ENCODE measurements around the gene RAB4B.
"Not testable (repeated sequence)": the region's sequence is repeated elsewhere in the genome, so short reads cannot be mapped to it uniquely, and the experiment has no call there.

Gene RAB4B, protein sequence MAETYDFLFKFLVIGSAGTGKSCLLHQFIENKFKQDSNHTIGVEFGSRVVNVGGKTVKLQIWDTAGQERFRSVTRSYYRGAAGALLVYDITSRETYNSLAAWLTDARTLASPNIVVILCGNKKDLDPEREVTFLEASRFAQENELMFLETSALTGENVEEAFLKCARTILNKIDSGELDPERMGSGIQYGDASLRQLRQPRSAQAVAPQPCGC

DNA sequence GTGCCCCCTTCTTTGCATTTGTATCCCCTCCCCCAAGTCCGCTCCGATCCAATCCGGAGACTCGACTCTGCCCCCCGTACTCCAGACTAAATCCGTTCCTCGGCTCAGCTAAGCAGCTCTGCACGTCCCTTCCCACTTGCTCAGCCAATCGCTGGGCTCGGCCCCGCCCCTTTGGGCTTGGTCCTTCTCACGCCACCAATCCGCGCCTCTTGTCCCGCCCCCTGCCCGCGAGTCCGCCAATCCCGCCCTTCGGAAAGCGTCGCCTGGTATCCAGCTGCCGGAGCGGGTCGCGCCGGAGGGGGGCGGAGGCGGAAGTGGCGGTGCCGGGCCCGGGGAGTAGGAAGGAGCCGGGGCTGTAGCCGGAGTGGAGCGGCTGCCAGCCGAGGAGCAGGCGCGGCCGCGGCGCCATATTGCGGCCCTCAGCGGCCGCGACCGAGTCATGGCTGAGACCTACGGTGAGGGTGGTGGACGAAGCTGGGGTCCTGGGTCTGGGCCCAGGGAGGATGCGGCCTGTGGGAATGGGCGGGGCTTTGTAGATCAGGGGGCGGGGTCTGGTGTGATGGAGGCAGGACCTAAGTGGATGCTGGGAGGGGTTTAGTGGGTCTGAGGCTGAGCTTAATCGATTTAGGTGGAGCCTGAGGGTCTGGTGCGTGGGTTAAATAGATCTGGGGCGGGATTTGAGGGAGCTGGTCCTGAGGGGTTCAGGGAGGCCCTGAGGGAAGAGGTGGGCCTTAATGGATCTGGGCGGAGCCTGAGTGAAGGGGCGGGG, at the start of gene RAB4B:
Gene RAB4B, plus strand, starts transcription at position 311 of the 769 bp plus-strand sequence. Its CDS starts 129 bp downstream, at position 440.
- DNase-seq (ENCODE audit: low read depth in 3 of 3) = peak; percentile 99 to 100 (median 100)

DNA sequence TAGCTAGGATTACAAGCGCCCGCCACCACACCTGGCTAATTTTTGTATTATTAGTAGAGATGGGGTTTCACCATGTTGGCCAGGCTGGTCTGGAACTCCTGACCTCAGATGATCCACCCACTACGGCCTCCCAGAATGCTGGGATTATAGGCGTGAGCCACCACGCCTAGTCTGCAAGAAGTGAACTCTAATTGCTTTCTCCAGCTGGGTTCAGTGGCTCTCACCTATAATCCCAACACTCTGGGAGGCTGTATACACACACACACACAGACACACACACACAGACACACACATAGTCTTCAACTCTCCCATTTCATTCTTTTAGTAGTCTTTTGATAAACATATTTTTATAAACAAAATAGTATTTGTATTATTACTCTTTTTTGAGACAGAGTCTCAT, 48.0 kb upstream of the RAB4B start:
- not testable (repeated sequence) for DNase-seq (ENCODE audit: low read depth in 3 of 3)

DNA sequence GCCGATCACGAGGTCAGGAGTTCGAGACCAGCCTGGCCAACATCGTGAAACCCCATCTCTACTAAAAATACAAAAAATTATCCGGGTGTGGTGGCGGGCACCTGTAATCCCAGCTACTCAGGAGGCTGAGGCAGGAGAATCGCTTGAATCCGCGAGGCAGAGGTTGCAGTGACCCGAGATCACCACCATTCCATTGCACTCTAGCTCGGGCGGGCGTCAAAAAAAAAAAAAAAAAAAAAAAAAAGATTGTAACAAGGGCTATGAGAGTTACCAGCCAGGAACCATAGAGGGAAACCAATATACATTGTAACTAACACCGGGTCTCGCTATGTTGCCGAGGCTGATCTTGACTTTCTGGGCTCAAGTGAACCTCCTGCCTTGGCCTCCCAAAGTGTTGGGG, 45.7 kb upstream of the RAB4B start:
- DNase-seq (ENCODE audit: low read depth in 3 of 3) = not testable (repeated sequence)

DNA sequence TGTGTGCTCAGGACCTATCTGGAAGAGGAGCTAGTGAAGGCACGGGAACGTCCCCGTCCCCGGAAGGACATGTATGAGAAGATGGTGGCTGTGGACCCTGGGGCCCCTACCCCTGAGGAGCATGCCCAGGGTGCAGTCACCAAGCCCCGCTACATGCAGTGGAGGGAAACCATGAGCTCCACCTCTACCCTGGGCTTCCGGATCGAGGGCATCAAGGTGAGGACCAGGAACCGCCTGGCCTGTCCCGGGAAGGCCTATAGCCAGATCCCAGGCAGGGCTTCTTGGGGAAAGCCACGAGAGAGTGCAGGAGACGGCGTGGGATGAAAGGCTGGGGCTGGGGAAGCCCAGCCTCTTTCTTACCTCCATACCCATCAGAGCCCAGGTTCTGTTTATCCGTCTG, 44.9 kb upstream of the RAB4B start:
- DNase-seq (ENCODE audit: low read depth in 3 of 3) = no peak

DNA sequence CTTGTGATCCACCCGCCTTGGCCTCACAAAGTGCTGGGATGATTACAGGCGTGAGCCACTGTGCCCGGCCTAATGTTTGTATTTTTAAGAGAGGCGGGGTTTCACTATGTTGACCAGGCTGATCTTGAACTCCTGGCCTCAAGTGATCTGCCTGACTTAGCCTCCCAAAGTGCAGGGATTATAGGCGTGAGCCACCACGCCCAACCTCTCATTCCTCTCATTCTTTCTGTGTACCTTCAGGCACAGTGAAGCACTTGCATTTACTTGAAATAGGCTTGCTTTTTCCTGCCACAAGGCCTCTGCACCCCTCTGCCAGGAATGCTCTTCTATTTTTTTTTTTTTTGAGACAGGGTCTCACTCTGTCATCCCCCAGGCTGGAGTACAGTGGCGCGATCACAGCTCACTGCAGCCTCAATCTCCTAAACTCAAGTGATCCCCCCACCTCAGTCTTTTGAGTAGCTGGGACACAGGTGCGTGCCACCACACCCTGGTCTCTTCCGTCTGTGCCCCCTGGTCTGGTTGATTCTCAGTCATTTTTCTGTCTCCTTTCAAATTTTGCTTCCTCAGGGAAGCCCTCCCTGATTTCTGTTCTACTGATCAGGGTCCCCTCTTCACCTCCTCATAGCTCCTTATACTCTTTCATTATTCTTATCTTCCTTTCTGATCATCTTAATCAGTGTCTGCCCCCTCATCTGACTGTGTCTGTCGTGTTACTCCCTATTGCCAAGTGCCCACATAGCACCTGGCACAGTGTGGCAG, 42.9 kb upstream of the RAB4B start:
- no peak for DNase-seq (ENCODE audit: low read depth in 3 of 3)

DNA sequence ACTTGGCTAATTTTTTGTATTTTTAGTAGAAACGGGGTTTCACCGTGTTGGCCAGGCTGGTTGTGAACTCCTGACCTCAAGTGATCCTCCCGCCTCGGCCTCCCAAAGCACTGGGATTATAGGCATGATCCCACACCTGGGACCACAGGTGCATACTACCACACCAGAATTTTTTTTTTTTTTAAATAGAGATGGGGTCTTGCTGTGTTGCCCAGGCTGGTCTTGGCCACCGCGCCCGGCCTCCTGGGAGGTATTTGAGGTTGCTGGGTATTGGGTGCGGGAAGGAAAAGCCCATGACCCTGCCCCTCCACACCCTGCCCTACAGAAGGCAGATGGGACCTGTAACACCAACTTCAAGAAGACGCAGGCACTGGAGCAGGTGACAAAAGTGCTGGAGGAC, 41.4 kb upstream of the RAB4B start:
- no peak for DNase-seq (ENCODE audit: low read depth in 3 of 3)

DNA sequence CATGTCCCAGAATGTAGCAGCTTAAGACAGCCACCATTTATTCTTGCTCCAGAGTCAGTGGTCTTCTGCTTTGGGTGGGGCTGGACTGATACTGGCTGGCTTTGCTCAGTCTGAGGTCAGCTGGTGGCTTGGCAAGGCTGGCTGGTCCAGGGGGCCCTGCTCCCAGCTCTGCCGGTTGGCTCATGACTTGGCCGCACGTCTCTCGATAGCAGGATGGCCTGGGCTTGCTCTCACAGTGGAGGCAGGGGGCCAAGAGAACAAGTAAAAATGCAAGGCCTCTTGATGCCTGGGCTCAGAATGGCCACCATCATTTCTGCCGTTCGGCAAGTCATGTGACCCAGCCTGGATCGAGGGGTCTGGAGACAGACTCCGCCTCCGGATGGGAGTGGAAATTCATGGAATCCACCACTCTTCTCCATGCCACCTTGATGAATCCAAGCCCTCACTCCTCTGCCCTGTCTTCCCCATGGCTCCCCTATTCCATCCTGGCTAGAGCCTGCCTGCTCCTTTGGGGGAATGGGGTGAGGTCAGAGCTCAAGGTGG, 40.9 kb upstream of the RAB4B start:
- no peak for DNase-seq (ENCODE audit: low read depth in 3 of 3)

DNA sequence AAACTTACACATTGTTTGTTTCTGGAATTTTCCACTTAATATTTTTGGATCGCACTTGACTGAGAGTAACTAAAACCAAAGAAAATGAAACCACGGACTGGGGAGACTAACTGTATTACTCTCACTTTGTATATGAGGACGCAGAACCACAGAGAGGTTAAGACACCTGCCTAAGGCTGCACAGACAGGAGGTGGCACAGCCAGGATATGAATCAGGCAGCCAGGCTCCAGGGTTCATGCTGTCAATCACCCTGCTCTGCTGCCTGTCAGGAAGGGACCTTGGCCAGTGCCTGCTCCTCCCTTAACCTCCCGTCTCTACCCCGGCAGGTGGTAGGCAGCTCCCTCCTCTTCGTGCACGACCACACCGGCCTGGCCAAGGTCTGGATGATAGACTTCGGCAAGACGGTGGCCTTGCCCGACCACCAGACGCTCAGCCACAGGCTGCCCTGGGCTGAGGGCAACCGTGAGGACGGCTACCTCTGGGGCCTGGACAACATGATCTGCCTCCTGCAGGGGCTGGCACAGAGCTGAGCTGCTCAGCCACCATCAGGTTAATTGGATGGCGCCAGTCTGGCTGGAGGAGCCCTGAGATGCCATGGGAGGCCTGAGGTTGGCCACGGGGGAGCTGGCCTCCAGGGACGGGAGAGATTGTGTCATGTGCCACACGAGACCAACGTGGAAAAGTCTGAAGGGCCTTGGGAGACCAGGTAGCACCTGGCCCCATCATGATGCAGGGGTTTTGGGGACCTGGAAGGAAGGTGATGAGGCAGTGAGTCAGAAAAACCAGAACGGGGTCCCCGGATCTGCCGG, 38.8 kb upstream of the RAB4B start:
- DNase-seq (ENCODE audit: low read depth in 3 of 3) = no peak

DNA sequence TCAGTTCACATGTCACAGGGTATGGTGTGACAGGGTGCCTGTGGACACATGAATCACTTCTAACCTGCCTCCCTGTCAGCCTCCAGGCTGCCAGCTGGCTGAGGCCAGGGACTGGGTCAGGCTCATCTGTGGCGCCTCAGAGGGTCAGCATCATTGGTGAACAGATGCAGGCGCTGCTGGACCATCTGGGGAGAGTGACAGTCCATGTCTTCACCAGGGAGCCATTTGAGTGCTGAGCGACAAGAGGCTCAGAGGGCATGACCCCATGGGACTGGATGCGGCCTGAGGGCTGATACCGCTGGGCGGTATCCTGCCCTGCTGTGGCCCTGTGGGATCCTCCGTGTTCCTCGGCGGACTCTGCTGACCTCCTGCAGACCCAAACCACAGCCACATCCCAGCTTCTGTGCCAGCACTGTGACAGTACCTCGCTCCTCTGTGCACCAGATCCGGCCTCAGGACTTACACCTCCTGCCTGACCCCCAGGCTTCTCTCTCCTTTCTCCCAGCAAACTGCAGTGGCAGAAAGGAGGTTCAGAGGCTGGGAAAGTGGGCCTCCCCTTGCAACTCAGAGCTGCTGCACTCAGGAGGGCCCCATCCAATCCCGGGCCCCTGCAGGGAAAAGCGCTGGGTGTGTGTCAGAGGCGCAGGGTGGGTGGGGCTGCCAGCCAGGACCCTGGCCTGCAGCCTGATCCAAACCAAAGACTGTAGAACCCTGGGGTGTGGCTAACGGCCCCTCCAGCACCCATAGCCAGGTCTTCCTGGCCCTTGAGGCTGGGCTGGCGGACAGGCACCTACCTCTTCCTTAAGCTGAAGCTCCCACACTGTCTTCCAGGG, 38.0 kb upstream of the RAB4B start:
- no peak for DNase-seq (ENCODE audit: low read depth in 3 of 3)

DNA sequence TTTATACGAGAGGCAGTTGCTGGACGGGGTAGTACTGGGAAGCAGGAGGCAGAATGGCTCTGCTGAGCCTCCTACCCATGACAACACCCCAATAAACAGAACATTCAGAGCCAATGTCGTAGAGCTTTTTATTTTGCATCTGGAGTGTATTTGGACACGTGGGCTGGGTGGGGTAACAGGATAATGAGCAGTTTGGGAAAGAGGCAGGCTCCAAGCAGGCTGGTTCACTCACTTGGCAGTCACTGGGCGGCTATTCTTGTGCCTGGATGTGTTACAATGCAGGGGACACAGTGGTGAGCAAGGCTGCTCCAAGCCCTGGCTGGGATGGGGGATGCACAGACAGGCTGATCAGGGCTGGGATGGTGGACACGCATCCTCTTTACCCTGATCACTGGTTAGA, 37.3 kb upstream of the RAB4B start:
- no peak for DNase-seq (ENCODE audit: low read depth in 3 of 3)

DNA sequence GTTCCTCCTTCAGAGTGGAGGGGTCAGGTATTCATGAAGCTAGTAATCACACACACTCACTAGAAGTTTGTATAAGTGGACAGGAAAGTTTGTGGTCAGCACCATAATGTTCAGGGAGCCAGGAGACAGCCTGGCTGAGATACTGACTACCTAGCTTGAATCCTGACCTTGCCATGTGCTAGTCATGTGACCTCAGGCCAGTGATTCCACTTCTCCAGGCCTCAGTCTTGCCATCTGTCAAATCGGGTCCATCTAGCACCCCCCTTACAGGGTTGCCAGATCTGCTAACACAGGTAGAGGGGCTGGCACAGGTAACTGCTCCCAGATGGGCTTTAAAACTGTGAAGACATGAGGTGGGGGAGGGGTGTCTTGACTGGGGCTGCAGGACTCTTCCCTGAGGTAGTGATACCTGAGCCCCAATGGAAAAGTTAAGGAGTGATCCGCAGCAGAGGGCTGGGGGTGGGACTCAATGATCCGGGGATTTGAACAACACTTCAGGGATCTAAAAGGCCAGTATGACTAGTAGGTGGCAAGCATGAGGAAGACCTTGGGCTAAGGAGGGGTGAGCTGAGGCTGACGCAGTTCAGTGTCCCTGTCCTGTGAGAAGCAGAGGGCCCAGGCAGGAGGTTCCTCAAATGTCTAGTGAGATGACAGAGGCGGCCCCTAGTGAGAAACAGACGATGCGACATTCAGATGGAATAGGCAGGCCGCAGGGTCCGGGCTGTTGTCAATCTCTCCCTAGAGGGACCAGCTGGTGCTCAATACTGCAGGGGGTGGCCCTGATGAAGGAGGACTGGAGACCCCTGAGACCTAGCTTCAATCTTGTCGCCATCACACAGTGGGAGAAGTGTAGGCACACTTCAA, 36.3 kb upstream of the RAB4B start:
- no peak for DNase-seq (ENCODE audit: low read depth in 3 of 3)

DNA sequence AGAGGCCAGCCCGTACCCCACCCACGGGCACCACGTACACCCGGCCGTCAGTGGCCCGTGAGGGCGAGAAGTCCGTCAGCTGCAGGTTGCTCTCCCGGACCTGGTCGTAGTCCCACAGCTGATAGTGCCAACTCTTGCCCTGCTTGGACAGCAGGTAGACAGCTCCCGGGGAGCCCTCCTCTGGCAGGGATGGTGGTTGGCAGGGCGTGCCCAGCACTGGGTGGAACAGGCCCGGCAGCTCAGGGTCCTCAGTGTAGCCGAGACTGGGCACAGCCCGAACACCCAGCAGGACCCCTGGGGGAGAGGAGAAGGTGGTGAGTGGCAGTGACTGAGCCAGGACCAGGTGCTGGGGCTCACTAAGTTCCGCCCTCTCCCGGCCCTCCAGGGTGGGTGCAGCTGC, 35.6 kb upstream of the RAB4B start:
- no peak for DNase-seq (ENCODE audit: low read depth in 3 of 3)

DNA sequence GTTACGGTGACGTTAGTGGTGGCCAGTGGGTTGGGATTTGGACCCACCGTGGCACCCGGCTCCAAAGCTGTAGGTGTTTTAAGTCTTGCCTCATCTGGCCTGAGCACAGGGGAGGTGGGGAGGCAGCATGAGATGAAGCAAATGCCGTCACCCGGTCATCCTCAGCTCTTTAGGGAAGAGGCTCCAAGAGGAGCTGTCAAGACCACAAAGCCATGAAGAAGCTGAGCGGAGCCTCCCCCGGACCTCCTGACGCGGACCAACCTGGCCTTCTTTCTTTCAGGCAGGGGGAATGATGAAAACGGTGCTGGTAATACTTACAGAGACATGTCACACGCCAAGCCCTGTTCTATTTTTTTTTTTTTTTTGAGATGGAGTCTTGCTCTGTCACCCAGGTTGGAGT, 35.2 kb upstream of the RAB4B start:
- DNase-seq (ENCODE audit: low read depth in 3 of 3) = no peak

DNA sequence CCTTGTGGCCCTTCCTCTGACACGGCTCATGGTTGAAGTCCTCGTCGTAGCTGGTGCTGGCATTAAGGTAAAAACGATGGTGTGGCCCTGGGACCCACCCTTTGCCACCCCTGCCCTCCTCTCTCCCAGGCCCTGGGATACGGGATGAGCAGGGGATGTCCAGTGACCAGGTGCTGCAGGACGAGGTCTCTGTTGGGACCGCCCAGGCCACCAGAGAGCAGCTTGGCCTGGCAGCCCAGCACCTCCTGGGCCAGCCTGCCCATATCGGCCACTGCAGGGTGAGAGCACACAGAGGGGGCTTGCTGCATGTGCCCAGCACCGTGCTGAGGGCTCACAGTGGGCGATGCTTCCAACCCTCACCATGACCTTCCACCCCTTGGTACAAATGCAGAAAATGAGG, 34.1 kb upstream of the RAB4B start:
- DNase-seq (ENCODE audit: low read depth in 3 of 3) = no peak

DNA sequence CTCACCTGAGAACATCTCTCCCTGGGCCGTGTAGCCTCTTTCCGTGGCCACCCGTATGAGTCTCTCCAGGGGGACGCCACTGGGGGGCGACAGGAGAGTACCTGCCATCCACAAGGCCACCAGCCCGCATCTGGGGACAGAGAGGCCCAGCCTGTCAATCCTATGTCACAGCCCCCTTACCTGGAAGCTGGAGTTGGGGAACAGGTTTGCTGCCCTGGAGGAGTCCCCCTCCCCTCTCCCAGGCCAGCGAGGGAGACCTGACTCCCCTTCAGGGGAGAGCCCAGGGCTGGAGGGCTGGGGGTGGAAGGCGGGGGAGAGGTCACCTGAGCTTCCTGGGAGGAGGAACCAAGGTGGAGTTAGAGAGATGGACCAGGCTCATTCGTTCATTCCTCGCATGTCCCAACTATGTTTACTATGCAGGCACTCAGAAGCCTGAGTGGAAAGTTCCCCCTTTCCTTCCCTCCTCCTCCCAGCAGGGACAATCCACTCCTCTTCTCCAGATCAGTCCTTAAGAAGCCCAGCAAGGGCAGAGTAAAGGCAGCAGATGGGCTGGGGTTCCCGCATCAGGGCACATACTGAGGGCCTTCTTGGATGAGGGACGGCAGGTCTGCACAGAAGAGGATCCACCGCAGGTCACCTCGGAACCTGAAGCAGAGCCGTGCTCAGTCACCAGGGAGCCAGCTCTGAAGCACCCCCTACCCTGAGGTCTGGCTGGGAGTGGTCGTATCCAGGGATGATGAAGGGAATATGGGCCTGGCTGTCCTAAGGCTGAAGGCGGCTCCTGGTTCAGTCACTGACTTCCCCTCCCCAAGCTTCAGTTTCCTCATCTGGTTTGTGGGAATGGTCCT, 33.3 kb upstream of the RAB4B start:
- no peak for DNase-seq (ENCODE audit: low read depth in 3 of 3)

DNA sequence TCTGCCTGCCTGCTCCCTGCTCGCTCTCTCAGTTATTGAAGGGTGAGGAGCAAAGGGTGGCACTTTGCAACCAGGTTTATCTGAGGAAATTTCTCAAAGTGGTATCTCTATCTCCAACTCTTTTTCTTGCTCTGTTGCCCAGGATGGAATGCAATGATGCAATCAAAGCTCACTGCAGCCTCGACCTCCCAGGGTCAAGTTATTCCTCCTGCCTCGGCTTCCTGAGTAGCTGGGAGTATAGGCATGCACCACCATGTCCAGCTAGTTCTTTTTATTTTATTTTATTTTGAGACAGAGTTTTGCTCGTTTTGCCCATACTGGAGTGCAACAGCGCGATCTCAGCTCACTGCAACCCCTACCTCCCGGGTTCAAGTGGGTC, 32.7 kb upstream of the RAB4B start:
- no peak for DNase-seq (ENCODE audit: low read depth in 3 of 3)

DNA sequence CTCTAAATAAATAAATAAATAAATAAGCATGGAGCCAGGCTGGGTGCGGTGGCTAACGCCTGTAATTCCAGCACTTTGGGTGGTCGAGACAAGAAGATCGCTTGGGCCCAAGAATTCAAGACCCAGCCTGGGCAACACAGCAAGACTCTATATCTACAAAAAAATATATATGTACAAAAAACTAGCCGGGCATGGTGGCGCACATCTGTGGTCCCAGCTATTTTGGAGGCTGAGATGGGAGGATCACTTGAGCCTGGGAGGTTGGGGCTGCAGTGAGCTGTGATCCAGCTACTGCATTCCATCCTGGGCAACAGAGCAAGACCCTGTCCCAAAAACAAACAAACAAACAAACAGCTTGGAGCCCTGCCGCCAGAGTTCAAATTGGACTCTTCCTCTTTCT, 30.5 kb upstream of the RAB4B start:
- DNase-seq (ENCODE audit: low read depth in 3 of 3) = no peak

DNA sequence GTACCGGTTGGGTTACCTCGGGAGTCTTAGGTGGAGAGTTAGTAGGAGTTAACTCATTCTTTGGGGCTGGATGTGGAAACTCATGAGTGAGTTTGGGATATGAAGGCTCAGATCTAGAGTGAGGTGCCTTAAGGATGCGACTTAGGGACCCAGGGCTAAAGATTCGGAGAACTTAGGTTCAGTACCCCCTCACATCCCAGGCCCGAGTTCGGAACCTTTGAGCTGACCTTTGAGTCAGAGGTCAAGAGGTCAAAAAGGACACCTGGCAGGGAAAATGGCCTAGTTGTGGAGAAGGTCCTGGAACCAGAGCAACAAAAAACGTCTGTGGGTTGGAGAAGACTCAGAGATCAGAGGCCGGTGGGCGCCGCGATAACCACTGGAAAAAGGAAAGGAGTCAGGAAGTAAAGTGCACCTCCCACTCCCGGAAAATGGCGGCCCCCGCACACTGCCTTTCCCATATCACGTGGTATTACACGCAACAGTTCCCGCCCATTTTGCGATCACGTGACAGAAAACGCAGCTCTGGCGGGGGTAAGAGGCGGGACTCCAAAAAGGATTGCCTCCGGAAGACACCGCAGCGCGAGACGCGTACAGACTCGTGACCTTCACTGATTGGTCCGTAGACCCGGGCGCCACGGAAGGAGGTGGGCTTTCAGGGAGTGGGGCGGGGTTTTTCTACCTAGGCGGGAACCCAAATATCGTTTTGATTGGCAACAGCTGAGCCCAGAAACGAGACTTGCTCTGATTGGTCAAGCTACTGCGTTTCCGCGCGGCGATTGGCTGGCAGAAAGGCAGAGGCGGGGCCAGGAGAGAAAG, 27.8 kb upstream of the RAB4B start, which contains the start of gene ACTMAP:
Gene ACTMAP, minus strand, starts transcription at position 420 of the 816 bp plus-strand sequence. CDS start 674 bp downstream, outside the sequence.
- peak; percentile 98 to 100 (median 99) for DNase-seq (ENCODE audit: low read depth in 3 of 3)

Data from stimulated activated CD4-positive, alpha-beta T cell treated with anti-CD3 and anti-CD28 coated beads, TNF-alpha, amount 100 ng/mL, for 48 hours (primary cell).